ENCODE data around the gene DENND1A.
"Not testable (repeated sequence)": the region's sequence is repeated elsewhere in the genome, so short reads cannot be mapped to it uniquely, and the experiment has no call there.

DENND1A gene

DNA sequence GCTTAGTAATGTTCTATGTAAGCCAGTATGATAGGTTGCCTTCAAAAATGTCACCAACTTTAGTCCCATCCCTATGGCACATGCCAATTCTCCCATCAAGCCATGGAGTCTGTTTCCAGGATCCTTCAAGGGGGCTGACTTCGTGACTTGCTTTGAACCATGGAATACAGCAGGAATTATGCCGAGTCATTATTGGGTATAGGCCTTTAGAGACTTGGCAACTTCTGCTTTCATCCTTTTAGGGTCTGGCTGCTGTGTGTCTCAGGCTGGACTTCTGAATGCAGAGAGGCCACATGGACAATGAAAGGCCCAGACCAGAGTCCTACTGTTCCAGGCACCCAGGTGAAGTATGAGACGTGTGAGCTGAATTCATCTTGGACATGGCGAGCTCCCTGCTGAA is 109.8 kb downstream of the DENND1A start:
- H3K9me3 ChIP-seq (ENCODE audit: control insufficient read depth, insufficient read depth, low read length): no peaks in the 10 kb centered on the region
- H3K36me3 ChIP-seq (ENCODE audit: insufficient read depth, low read length): no peaks in the 10 kb centered on the region
- H3K4me1 ChIP-seq (ENCODE audit: insufficient read depth, low read length): no peaks in the 10 kb centered on the region; the same call in 1 of the 2 replicates
- no peak overlapping the region for H3K9ac ChIP-seq (ENCODE audit: low read depth, low read length)

DNA sequence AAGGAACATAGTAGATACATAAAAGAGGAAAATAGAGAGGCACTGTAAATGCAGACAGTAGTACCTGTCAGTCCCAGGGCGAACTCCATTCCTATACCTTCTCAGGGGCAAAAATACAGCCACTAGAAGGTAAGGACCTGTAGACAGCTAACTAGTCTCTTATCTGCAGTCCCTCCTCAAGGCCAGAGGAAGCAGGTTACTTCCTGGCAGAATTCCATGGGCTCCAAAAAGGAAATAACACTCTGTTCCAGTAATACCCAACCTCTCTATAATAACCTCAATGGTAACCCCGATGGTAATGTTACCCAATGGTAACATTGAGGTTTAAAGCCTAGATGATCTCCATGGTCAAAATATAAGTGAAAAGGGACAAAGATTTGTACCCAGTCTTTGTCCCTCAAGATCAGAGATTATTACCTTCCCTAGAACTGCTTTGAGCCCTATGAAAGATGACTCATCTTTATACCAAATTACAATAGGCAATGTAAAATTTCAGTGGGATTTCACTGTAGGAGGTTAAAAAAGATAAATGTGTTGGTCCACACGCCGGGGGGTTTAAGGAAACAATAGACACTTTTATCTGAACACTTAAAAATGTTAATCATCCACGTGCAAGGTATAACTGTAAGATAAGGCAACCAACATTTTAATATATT is 113.0 kb downstream of the DENND1A start:
- Histone ChIP-seq H3K9ac (ENCODE audit: low read depth, low read length) (no peak overlapping the region), H3K4me1 (ENCODE audit: insufficient read depth, low read length) (no peaks in the 10 kb centered on the region; the same call in 1 of the 2 replicates), H3K36me3 (ENCODE audit: insufficient read depth, low read length) (no peaks in the 10 kb centered on the region), H3K9me3 (ENCODE audit: control insufficient read depth, insufficient read depth, low read length) (no peaks in the 10 kb centered on the region)

DNA sequence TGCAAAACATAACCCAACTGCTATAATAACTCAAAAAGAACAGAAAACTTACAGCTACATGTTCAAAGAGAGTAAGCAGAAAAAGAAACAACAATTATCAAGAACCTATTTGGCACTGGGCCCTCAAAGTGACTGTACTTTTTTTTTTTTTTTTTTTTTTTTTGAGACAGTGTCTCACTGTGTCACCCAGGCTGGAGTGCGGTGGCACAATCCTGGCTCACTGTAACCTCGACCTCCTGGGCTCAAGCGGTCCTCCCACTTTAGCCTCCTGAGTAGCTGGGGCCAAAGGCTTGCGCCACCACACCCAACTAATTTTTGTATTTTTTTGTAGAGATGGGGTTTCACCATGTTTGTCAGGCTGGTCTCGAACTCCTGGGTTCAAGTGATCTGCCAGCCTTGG is 114.1 kb downstream of the DENND1A start:
- H3K36me3 ChIP-seq (ENCODE audit: insufficient read depth, low read length); H3K9ac ChIP-seq (ENCODE audit: low read depth, low read length); H3K4me1 ChIP-seq (ENCODE audit: insufficient read depth, low read length); H3K9me3 ChIP-seq (ENCODE audit: control insufficient read depth, insufficient read depth, low read length): not testable (repeated sequence)

GRCh38 chr9:123814496-123814895 is 115.4 kb downstream of the DENND1A start:
- no peak overlapping the region for H3K9ac ChIP-seq (ENCODE audit: low read depth, low read length)
- no peaks in the 10 kb centered on the region for H3K9me3 ChIP-seq (ENCODE audit: control insufficient read depth, insufficient read depth, low read length)
- H3K4me1 ChIP-seq (ENCODE audit: insufficient read depth, low read length): no peaks in the 10 kb centered on the region; the same call in 1 of the 2 replicates
- H3K36me3 ChIP-seq (ENCODE audit: insufficient read depth, low read length): no peaks in the 10 kb centered on the region

- no peaks in the 10 kb centered on the region for H3K9me3 ChIP-seq (ENCODE audit: control insufficient read depth, insufficient read depth, low read length)
- no peaks in the 10 kb centered on the region for H3K36me3 ChIP-seq (ENCODE audit: insufficient read depth, low read length)
- H3K4me1 ChIP-seq (ENCODE audit: insufficient read depth, low read length): no peaks in the 10 kb centered on the region; the same call in 1 of the 2 replicates
- H3K9ac ChIP-seq (ENCODE audit: low read depth, low read length): no peak overlapping the region
Observed at GRCh38 chr9:123812984-123813383, 116.9 kb downstream of the DENND1A start.

DNA sequence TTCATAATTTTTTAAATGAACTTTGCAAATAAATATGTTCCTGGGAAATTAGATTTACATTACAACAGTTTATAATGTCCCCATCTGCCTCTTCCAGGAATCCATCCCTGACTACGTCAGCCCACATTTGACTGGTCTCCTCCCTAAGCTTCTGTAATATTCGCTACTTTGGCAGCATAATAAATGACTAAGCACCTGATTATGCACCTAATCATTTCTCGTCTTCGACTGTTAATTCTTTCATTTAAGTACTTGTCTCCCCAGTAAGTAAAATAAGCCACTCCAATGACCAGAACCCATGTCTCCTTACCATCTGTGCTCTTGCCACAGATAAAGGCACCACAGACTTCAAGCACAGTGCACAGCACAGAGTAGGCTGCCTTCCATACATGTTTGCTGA is 122.7 kb downstream of the DENND1A start:
- no peak overlapping the region for H3K9ac ChIP-seq (ENCODE audit: low read depth, low read length)
- no peaks in the 10 kb centered on the region for H3K9me3 ChIP-seq (ENCODE audit: control insufficient read depth, insufficient read depth, low read length)
- no peaks in the 10 kb centered on the region for H3K4me1 ChIP-seq (ENCODE audit: insufficient read depth, low read length)
- no peaks in the 10 kb centered on the region for H3K36me3 ChIP-seq (ENCODE audit: insufficient read depth, low read length)

GRCh38 chr9:123806829-123807228 is 123.1 kb downstream of the DENND1A start:
- Histone ChIP-seq H3K9ac (ENCODE audit: low read depth, low read length) (no peak overlapping the region), H3K9me3 (ENCODE audit: control insufficient read depth, insufficient read depth, low read length) (no peaks in the 10 kb centered on the region), H3K4me1 (ENCODE audit: insufficient read depth, low read length) (no peaks in the 10 kb centered on the region), H3K36me3 (ENCODE audit: insufficient read depth, low read length) (no peaks in the 10 kb centered on the region)

DNA sequence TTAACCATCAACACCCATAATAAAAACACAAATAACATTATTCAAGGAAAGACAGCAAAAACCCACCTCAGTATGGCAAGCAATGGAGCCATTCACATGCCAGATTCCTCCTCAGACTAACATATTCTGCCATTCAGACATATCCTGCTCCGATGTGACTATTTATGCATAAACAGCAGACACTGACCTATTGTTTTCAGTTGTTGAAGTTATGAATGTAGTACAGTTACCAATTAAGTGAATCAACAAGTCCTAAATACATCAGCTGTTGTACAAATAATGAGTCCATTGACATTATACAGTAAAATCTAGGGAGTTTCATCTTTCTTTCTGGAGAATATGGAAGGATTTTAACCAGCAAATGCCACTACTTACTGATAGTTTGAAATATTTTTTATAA is 131.7 kb downstream of the DENND1A start:
- Histone ChIP-seq H3K36me3 (ENCODE audit: insufficient read depth, low read length) (no peaks in the 10 kb centered on the region), H3K9ac (ENCODE audit: low read depth, low read length) (no peak overlapping the region), H3K4me1 (ENCODE audit: insufficient read depth, low read length) (peaks cover 5% of the 10 kb centered on the region; the same call in 1 of the 2 replicates), H3K9me3 (ENCODE audit: control insufficient read depth, insufficient read depth, low read length) (no peaks in the 10 kb centered on the region)

DNA sequence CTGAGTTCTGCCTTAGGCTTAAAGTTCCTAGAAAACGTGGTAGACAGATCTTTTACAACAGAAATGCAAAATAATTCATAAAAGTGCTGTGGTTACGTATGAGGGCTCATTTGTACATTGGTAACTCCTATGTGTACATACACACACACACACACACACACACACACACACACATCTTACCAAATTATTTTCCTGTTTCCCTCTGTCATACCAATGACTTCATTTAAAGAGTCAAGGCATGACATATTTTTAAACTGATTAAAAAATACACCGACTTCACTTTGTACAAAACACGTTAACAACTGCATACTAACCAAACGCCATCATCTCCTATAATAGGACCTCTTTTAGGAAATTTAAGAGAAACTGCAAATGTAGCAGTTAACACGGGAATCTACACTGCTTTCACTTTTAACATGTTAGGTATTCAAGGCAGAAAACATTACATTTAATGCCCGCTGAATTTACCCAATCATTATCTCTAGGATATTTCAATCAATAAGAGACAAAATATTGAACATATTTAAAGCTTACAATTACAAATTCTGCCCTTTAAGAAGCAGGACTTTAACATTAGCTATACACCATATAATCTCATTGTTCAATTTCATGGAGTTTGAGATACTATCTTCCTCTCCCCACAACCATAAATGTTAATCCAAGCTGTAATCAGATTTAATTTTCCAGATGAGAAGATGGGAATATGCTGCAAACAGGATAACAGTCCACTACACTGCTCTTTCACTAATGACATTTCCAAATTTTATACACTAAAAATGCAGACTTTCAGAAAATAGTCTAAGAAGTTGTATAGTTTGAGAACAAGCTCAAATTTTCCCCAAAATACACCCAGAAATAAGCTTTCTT is 133.1 kb downstream of the DENND1A start:
- H3K9ac ChIP-seq (ENCODE audit: low read depth, low read length): no peak overlapping the region
- H3K36me3 ChIP-seq (ENCODE audit: insufficient read depth, low read length): no peaks in the 10 kb centered on the region
- H3K9me3 ChIP-seq (ENCODE audit: control insufficient read depth, insufficient read depth, low read length): no peaks in the 10 kb centered on the region
- peaks cover 5% of the 10 kb centered on the region; the same call in 1 of the 2 replicates for H3K4me1 ChIP-seq (ENCODE audit: insufficient read depth, low read length)

- Histone ChIP-seq H3K9ac (ENCODE audit: low read depth, low read length) (no peak overlapping the region), H3K4me1 (ENCODE audit: insufficient read depth, low read length) (peaks cover 5% of the 10 kb centered on the region; the same call in 1 of the 2 replicates), H3K9me3 (ENCODE audit: control insufficient read depth, insufficient read depth, low read length) (no peaks in the 10 kb centered on the region), H3K36me3 (ENCODE audit: insufficient read depth, low read length) (no peaks in the 10 kb centered on the region)
Observed at GRCh38 chr9:123796094-123796493, 133.8 kb downstream of the DENND1A start.

DNA sequence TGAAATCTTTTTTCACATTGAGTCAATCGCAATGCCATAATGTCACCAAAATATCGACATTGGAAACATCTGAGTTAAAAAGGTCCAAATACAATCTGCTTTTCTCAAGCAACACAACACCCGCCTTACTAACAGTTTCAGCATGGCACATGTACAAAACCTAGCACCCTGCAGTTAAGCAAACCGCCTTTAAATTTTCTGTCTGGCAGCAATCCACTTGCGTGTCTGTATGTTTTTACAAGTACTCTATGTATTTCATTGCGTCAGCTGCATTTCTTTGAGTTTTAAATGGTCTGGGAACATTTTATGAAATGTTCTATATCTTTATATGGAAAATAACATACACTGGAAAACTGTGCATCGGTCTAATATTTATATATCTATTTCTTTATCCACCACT is 134.6 kb downstream of the DENND1A start:
- H3K9me3 ChIP-seq (ENCODE audit: control insufficient read depth, insufficient read depth, low read length): no peaks in the 10 kb centered on the region

DNA sequence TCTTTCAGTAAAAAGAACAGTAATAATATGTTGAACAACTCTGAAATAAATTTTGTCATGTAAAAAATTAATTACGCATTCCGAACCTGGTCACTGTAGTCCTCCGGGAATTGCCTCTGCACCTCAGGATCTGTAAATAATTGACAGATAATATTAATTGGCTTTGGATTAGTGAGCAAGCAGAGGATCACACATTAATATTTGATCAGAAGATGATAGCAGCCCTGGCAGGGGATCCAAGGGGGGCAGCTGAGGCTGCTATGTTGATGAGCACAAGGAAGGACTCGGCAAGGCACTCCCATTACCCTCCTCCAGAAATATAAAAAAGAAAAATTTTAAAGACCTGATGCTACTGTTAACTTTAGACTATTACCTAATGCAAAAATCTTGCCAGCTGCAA is 137.4 kb downstream of the DENND1A start:
- H3K36me3 ChIP-seq (ENCODE audit: insufficient read depth, low read length): no peaks in the 10 kb centered on the region
- no peak overlapping the region for H3K9ac ChIP-seq (ENCODE audit: low read depth, low read length)
- no peaks in the 10 kb centered on the region for H3K9me3 ChIP-seq (ENCODE audit: control insufficient read depth, insufficient read depth, low read length)
- no peaks in the 10 kb centered on the region for H3K4me1 ChIP-seq (ENCODE audit: insufficient read depth, low read length)

More for the DNA sequence above, 134.6 kb downstream of the DENND1A start:
- Histone ChIP-seq H3K36me3 (ENCODE audit: insufficient read depth, low read length) (no peaks in the 10 kb centered on the region), H3K4me1 (ENCODE audit: insufficient read depth, low read length) (peaks cover 5% of the 10 kb centered on the region; the same call in 1 of the 2 replicates), H3K9ac (ENCODE audit: low read depth, low read length) (no peak overlapping the region)

GRCh38 chr9:123789554-123790292 is 140.2 kb downstream of the DENND1A start:
- H3K9me3 ChIP-seq (ENCODE audit: control insufficient read depth, insufficient read depth, low read length): no peaks in the 10 kb centered on the region
- H3K4me1 ChIP-seq (ENCODE audit: insufficient read depth, low read length): no peaks in the 10 kb centered on the region
- H3K36me3 ChIP-seq (ENCODE audit: insufficient read depth, low read length): no peaks in the 10 kb centered on the region
- H3K9ac ChIP-seq (ENCODE audit: low read depth, low read length): no peak overlapping the region

DNA sequence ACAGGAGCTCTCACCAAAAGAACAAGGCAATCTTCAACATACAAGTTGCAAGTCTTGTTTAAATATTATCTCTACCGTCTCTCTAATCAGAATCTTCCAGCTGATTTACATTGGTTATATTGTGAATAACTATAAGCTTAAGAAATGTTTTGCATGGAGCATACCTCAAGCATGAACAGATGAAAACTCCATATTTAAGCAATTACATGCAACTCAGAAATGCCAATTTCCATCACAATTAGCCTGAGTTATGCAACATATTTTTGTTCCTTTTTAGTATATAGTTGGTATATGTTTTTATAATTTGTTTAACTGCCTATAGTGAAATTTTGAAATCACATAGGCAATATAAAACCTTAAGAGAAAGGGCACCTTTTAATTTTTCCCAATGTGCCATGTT is 142.5 kb downstream of the DENND1A start:
- Histone ChIP-seq H3K4me1 (ENCODE audit: insufficient read depth, low read length) (no peaks in the 10 kb centered on the region), H3K36me3 (ENCODE audit: insufficient read depth, low read length) (no peaks in the 10 kb centered on the region), H3K9me3 (ENCODE audit: control insufficient read depth, insufficient read depth, low read length) (no peaks in the 10 kb centered on the region), H3K9ac (ENCODE audit: low read depth, low read length) (no peak overlapping the region)
